Measurements from ENCODE around the gene NSUN7. TPM values are rescaled to one million over a fixed set of nuclear protein-coding genes. Genes with fewer than 3 reads are reported as not detected.

The NSUN7 gene
- total and polyA plus RNA-seq, 2 of the 13 experiments (the other 11 are each of a cell fraction or from before 2014, with no cell fraction given), result 0.05 TPM; not detected in 1

GRCh38 chr4:40858962-40859361 lies 109.2 kb downstream of the NSUN7 start (continued):
- TF ChIP-seq, protein P1, sequence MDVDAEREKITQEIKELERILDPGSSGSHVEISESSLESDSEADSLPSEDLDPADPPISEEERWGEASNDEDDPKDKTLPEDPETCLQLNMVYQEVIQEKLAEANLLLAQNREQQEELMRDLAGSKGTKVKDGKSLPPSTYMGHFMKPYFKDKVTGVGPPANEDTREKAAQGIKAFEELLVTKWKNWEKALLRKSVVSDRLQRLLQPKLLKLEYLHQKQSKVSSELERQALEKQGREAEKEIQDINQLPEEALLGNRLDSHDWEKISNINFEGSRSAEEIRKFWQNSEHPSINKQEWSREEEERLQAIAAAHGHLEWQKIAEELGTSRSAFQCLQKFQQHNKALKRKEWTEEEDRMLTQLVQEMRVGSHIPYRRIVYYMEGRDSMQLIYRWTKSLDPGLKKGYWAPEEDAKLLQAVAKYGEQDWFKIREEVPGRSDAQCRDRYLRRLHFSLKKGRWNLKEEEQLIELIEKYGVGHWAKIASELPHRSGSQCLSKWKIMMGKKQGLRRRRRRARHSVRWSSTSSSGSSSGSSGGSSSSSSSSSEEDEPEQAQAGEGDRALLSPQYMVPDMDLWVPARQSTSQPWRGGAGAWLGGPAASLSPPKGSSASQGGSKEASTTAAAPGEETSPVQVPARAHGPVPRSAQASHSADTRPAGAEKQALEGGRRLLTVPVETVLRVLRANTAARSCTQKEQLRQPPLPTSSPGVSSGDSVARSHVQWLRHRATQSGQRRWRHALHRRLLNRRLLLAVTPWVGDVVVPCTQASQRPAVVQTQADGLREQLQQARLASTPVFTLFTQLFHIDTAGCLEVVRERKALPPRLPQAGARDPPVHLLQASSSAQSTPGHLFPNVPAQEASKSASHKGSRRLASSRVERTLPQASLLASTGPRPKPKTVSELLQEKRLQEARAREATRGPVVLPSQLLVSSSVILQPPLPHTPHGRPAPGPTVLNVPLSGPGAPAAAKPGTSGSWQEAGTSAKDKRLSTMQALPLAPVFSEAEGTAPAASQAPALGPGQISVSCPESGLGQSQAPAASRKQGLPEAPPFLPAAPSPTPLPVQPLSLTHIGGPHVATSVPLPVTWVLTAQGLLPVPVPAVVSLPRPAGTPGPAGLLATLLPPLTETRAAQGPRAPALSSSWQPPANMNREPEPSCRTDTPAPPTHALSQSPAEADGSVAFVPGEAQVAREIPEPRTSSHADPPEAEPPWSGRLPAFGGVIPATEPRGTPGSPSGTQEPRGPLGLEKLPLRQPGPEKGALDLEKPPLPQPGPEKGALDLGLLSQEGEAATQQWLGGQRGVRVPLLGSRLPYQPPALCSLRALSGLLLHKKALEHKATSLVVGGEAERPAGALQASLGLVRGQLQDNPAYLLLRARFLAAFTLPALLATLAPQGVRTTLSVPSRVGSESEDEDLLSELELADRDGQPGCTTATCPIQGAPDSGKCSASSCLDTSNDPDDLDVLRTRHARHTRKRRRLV (CRISPR knock-in tag; IDR thresholded peaks at IDR 0.05), result no peak
- no peak for TF ChIP-seq ZNF775 (CRISPR knock-in tag; IDR thresholded peaks at IDR 0.05; ENCODE audit: borderline replicate concordance)
- no peak for TF ChIP-seq SMYD3 (CRISPR knock-in tag; IDR thresholded peaks at IDR 0.05)
- TF ChIP-seq PTBP1 (IDR thresholded peaks at IDR 0.05; ENCODE audit: low read depth, low read length, poor library complexity, severe bottlenecking), result no peak
- no peak for TF ChIP-seq RBAK (CRISPR knock-in tag; IDR thresholded peaks at IDR 0.05)
- TF ChIP-seq IRF2 (CRISPR knock-in tag; IDR thresholded peaks at IDR 0.05), result no peak
- no peak for TF ChIP-seq AGO2 (optimal IDR thresholded peaks at IDR 0.05; ENCODE audit: low read depth, low read length)
- no peak for TF ChIP-seq TBX2 (CRISPR knock-in tag; IDR thresholded peaks at IDR 0.05; ENCODE audit: borderline replicate concordance)
- no peak for TF ChIP-seq ZNF670 (CRISPR knock-in tag; IDR thresholded peaks at IDR 0.05; ENCODE audit: borderline replicate concordance)
- no peak for TF ChIP-seq MIER2 (CRISPR knock-in tag; IDR thresholded peaks at IDR 0.05)
- TF ChIP-seq, protein P2, sequence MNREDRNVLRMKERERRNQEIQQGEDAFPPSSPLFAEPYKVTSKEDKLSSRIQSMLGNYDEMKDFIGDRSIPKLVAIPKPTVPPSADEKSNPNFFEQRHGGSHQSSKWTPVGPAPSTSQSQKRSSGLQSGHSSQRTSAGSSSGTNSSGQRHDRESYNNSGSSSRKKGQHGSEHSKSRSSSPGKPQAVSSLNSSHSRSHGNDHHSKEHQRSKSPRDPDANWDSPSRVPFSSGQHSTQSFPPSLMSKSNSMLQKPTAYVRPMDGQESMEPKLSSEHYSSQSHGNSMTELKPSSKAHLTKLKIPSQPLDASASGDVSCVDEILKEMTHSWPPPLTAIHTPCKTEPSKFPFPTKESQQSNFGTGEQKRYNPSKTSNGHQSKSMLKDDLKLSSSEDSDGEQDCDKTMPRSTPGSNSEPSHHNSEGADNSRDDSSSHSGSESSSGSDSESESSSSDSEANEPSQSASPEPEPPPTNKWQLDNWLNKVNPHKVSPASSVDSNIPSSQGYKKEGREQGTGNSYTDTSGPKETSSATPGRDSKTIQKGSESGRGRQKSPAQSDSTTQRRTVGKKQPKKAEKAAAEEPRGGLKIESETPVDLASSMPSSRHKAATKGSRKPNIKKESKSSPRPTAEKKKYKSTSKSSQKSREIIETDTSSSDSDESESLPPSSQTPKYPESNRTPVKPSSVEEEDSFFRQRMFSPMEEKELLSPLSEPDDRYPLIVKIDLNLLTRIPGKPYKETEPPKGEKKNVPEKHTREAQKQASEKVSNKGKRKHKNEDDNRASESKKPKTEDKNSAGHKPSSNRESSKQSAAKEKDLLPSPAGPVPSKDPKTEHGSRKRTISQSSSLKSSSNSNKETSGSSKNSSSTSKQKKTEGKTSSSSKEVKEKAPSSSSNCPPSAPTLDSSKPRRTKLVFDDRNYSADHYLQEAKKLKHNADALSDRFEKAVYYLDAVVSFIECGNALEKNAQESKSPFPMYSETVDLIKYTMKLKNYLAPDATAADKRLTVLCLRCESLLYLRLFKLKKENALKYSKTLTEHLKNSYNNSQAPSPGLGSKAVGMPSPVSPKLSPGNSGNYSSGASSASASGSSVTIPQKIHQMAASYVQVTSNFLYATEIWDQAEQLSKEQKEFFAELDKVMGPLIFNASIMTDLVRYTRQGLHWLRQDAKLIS (CRISPR knock-in tag; IDR thresholded peaks at IDR 0.05), result no peak
- TF ChIP-seq ZNF496 (CRISPR knock-in tag; IDR thresholded peaks at IDR 0.05; ENCODE audit: insufficient replicate concordance), result no peak

Small RNA genes within 50 kb of the gene (small RNA-seq; reads per million reads assigned to genes)
- gene RF00019 (ENCODE audit: insufficient read depth in 2 of 3, insufficient read length in 3 of 3, low read depth in 2 of 3, low replicate concordance in 1 of 3), result 0 reads per million in 3 experiments

Other genes starting within 250 kb of the NSUN7 start
- 2.5 and 3.9 TPM in 2 replicates for gene RBM47, start 120.1 kb upstream of the NSUN7 start, total RNA-seq (2016; rRNA removed; fragmentation: Illumina TruSeq; extraction: Trizol)
- 1.2 and 2.0 TPM in 2 replicates for gene RBM47, start 120.1 kb upstream of the NSUN7 start, polyA plus RNA-seq (2011; rRNA removed)

Data from HepG2 (cell line).